CD4-positive, CD25-positive, alpha-beta regulatory T cell (primary cell): ENCODE results near the gene BCL2L13. TPM values are rescaled to one million over a fixed set of nuclear protein-coding genes. Genes with fewer than 3 reads are reported as not detected.

Source experiments
- ATAC-seq, 2 donors: fragments of 150-1000 bp; cut with Tn5 transposase; one replicate each; pipeline ENCODE4 v1.10.0; 2021; ENCODE audit warnings: low read depth in 2 of 2, moderate number of reproducible peaks in 2 of 2, moderate library complexity in 1 of 2
- DNase-seq, 3 donors: peaks; one replicate each; pipeline versions ENCODE4 v3.0.0 to v3.0.0-alpha.2; 2012 to 2022; ENCODE audit warnings: mixed read lengths in 1 of 3
- H3K27ac ChIP-seq: one replicate; pipeline ENCODE4 v1.7.0; 2013; ENCODE audit warnings: mild to moderate bottlenecking, low read length; ENCODE audit not compliant: insufficient read depth, poor library complexity, severe bottlenecking
- H3K27me3 ChIP-seq: one replicate; pipeline ENCODE4 v1.7.0; 2013; ENCODE audit warnings: low read length; ENCODE audit not compliant: control insufficient read depth, insufficient read depth
- H3K36me3 ChIP-seq: one replicate; pipeline ENCODE4 v1.7.0; 2013; ENCODE audit warnings: mild to moderate bottlenecking, low read length, moderate library complexity; ENCODE audit not compliant: control insufficient read depth, insufficient read depth
- H3K4me1 ChIP-seq: 2 replicates; pipeline ENCODE4 v1.7.0; 2013; ENCODE audit warnings: mild to moderate bottlenecking, low read length; ENCODE audit not compliant: insufficient read depth, control insufficient read depth, poor library complexity, severe bottlenecking
- H3K4me3 ChIP-seq: one replicate; pipeline ENCODE4 v1.7.0; 2013; ENCODE audit warnings: low read depth, mild to moderate bottlenecking, low read length, moderate library complexity
- H3K9me3 ChIP-seq, 2 experiments: 1 replicate in 1 of 2; 2 replicates in 1 of 2; pipeline ENCODE4 v1.7.0; 2013; ENCODE audit warnings: low read length in 2 of 2, mild to moderate bottlenecking in 1 of 2, moderate library complexity in 1 of 2; ENCODE audit not compliant: control insufficient read depth in 2 of 2
- H3K27ac Mint-ChIP-seq, 3 donors: one replicate each; pipeline ENCODE4 v1.8.0; 2020 to 2022; ENCODE audit warnings: mild to moderate bottlenecking in 3 of 3, mixed read lengths in 3 of 3, moderate library complexity in 2 of 3
- H3K27me3 Mint-ChIP-seq: one replicate; pipeline ENCODE4 v1.8.0; 2022; ENCODE audit warnings: mild to moderate bottlenecking, mixed read lengths
- H3K36me3 Mint-ChIP-seq: one replicate; pipeline ENCODE4 v1.8.0; 2020; ENCODE audit warnings: mixed read lengths
- H3K4me1 Mint-ChIP-seq, 4 donors: one replicate each; pipeline ENCODE4 v1.8.0; 2020 to 2022; ENCODE audit warnings: mixed read lengths in 4 of 4, mild to moderate bottlenecking in 1 of 4
- H3K4me3 Mint-ChIP-seq, 4 donors: one replicate each; pipeline ENCODE4 v1.8.0; 2020 to 2022; ENCODE audit warnings: mild to moderate bottlenecking in 4 of 4, mixed read lengths in 4 of 4, moderate library complexity in 3 of 4
- H3K9me3 Mint-ChIP-seq, 7 donors: one replicate each; pipeline ENCODE4 v1.8.0; 2020 to 2022; ENCODE audit warnings: mixed read lengths in 7 of 7, mild to moderate bottlenecking in 3 of 7, moderate library complexity in 2 of 7
- polyA plus RNA-seq, 4 donors: library from polyadenylated mRNA; unstranded; fragments of 300-500 nt; fragmentation: Illumina TruSeq; gene quantifications; one replicate each; pipeline ENCODE4 v1.2.3, GENCODE V29; 2021
- total RNA-seq: library from RNA; stranded (reverse); gene quantifications from one replicate; pipeline ENCODE4 v1.2.3, GENCODE V29; 2022

BCL2L13 gene
- total and polyA plus RNA-seq, 5 donors from 2014 or later = 24.5 to 43.8 (median 39.5) TPM

GRCh38 chr22:17774206-17774925 lies 135.8 kb downstream of the BCL2L13 start, which contains the start of gene BID:
Gene BID (minus strand): TSS chr22:17774469. CDS start chr22:17750116, 24,353 bp downstream.
- H3K4me1 Mint-ChIP-seq = peaks cover 14 to 86% (median 42%) of the 10 kb centered on the region in 4 donors
- DNase-seq = peak; percentile 38 to 55 (median 51)
- peak within 1 kb of the TSS; percentile 93 to 99 (median 99) for H3K27ac Mint-ChIP-seq
- peaks cover 78% of the 10 kb centered on the region for H3K4me1 ChIP-seq
- peak; percentile 44 to 47 for ATAC-seq
- H3K4me3 Mint-ChIP-seq = peak within 1 kb of the TSS; percentile 96 to 99 (median 97)
- H3K9me3 Mint-ChIP-seq = peaks cover 0 to 3% (median 0%) of the 10 kb centered on the region in 7 donors
- peaks cover 4% of the 10 kb centered on the region for H3K27me3 Mint-ChIP-seq
- no peaks in the 10 kb centered on the region for H3K36me3 ChIP-seq
- H3K27me3 ChIP-seq = no peaks in the 10 kb centered on the region
- peak within 1 kb of the TSS; percentile 62 for H3K4me3 ChIP-seq
- H3K36me3 Mint-ChIP-seq = peaks cover 11% of the 10 kb centered on the region
- no peaks in the 10 kb centered on the region for H3K9me3 ChIP-seq
- peak within 1 kb of the TSS; percentile 92 for H3K27ac ChIP-seq

- Mint-ChIP-seq H3K4me3 (peak overlapping the region; percentile 96 to 99 (median 97)), H3K9me3 (peaks cover 0 to 3% (median 0%) of the 10 kb centered on the region in 7 donors), H3K27me3 (peaks cover 4% of the 10 kb centered on the region), H3K4me1 (peaks cover 14 to 86% (median 43%) of the 10 kb centered on the region in 4 donors), H3K36me3 (peaks cover 9% of the 10 kb centered on the region), H3K27ac (peak overlapping the region; percentile 93 to 99 (median 99))
- Histone ChIP-seq H3K4me3 (peak overlapping the region; percentile 62), H3K36me3 (no peaks in the 10 kb centered on the region), H3K9me3 (no peaks in the 10 kb centered on the region), H3K27ac (peak overlapping the region; percentile 92), H3K27me3 (no peaks in the 10 kb centered on the region), H3K4me1 (peaks cover 86% of the 10 kb centered on the region)
- ATAC-seq = no peak
- peak in 1 of 3 donors; percentile 47 for DNase-seq
Measured at GRCh38 chr22:17774926-17775685, 136.5 kb downstream of the BCL2L13 start.

- Histone ChIP-seq H3K36me3 (no peaks in the 10 kb centered on the region), H3K9me3 (no peaks in the 10 kb centered on the region), H3K27ac (peak overlapping the region; percentile 92), H3K4me1 (peaks cover 92% of the 10 kb centered on the region), H3K4me3 (peak overlapping the region; percentile 32), H3K27me3 (no peaks in the 10 kb centered on the region)
- ATAC-seq = no peak
- Mint-ChIP-seq H3K36me3 (peaks cover 6% of the 10 kb centered on the region), H3K4me1 (peaks cover 14 to 89% (median 42%) of the 10 kb centered on the region in 4 donors), H3K27me3 (peaks cover 4% of the 10 kb centered on the region), H3K4me3 (peak overlapping the region; percentile 96 to 99 (median 97)), H3K9me3 (peaks cover 0 to 3% (median 0%) of the 10 kb centered on the region in 7 donors), H3K27ac (peak overlapping the region; percentile 93 to 99 (median 99))
- peak in 2 of 3 donors; percentile 10 to 37 for DNase-seq
Measured at GRCh38 chr22:17775781-17776465, 137.4 kb downstream of the BCL2L13 start.

- Histone ChIP-seq H3K9me3 (no peaks in the 10 kb centered on the region), H3K4me1 (peaks cover 91% of the 10 kb centered on the region), H3K27ac (peak overlapping the region; percentile 92), H3K36me3 (no peaks in the 10 kb centered on the region), H3K4me3 (peak overlapping the region; percentile 93), H3K27me3 (no peaks in the 10 kb centered on the region)
- H3K4me3 Mint-ChIP-seq = peak overlapping the region; percentile 96 to 99 (median 97)
- peak; percentile 42 to 61 for ATAC-seq
- peaks cover 4% of the 10 kb centered on the region for H3K27me3 Mint-ChIP-seq
- peaks cover 6% of the 10 kb centered on the region for H3K36me3 Mint-ChIP-seq
- H3K27ac Mint-ChIP-seq = peak overlapping the region; percentile 99
- peaks cover 14 to 84% (median 41%) of the 10 kb centered on the region in 4 donors for H3K4me1 Mint-ChIP-seq
- peaks cover 0 to 3% (median 0%) of the 10 kb centered on the region in 7 donors for H3K9me3 Mint-ChIP-seq
- DNase-seq = peak; percentile 44 to 89 (median 75)
Measured at GRCh38 chr22:17777005-17777716, 138.6 kb downstream of the BCL2L13 start.

- Mint-ChIP-seq H3K36me3 (peaks cover 6% of the 10 kb centered on the region), H3K27me3 (peaks cover 4% of the 10 kb centered on the region), H3K9me3 (peaks cover 0 to 3% (median 0%) of the 10 kb centered on the region in 7 donors), H3K27ac (peak overlapping the region; percentile 99), H3K4me1 (peaks cover 14 to 79% (median 41%) of the 10 kb centered on the region in 4 donors), H3K4me3 (peak overlapping the region; percentile 96 to 99 (median 97))
- peak overlapping the region; percentile 92 for H3K27ac ChIP-seq
- H3K9me3 ChIP-seq = no peaks in the 10 kb centered on the region
- peak overlapping the region; percentile 93 for H3K4me3 ChIP-seq
- H3K27me3 ChIP-seq = no peaks in the 10 kb centered on the region
- no peaks in the 10 kb centered on the region for H3K36me3 ChIP-seq
- ATAC-seq (no peak), DNase-seq (no peak)
- peaks cover 85% of the 10 kb centered on the region for H3K4me1 ChIP-seq
Measured at GRCh38 chr22:17777717-17778044, 139.1 kb downstream of the BCL2L13 start.

GRCh38 chr22:17778412-17778976 lies 139.9 kb downstream of the BCL2L13 start:
- Mint-ChIP-seq H3K36me3 (peaks cover 6% of the 10 kb centered on the region), H3K4me1 (peaks cover 14 to 73% (median 39%) of the 10 kb centered on the region in 4 donors), H3K9me3 (peaks cover 0 to 3% (median 0%) of the 10 kb centered on the region in 7 donors), H3K27me3 (peaks cover 4% of the 10 kb centered on the region), H3K27ac (peak overlapping the region; percentile 66 to 99 (median 99)), H3K4me3 (peak overlapping the region; percentile 83 to 99 (median 96))
- H3K9me3 ChIP-seq = no peaks in the 10 kb centered on the region
- no peaks in the 10 kb centered on the region for H3K27me3 ChIP-seq
- peak overlapping the region; percentile 92 for H3K27ac ChIP-seq
- no peak overlapping the region for H3K4me3 ChIP-seq
- H3K36me3 ChIP-seq = no peaks in the 10 kb centered on the region
- no peak for ATAC-seq
- no peak for DNase-seq
- H3K4me1 ChIP-seq = peaks cover 77% of the 10 kb centered on the region
